ENCODE results near the gene PGAP3.
"Not testable (repeated sequence)": the region's sequence is repeated elsewhere in the genome, so short reads cannot be mapped to it uniquely, and the experiment has no call there.

The PGAP3 gene

DNA sequence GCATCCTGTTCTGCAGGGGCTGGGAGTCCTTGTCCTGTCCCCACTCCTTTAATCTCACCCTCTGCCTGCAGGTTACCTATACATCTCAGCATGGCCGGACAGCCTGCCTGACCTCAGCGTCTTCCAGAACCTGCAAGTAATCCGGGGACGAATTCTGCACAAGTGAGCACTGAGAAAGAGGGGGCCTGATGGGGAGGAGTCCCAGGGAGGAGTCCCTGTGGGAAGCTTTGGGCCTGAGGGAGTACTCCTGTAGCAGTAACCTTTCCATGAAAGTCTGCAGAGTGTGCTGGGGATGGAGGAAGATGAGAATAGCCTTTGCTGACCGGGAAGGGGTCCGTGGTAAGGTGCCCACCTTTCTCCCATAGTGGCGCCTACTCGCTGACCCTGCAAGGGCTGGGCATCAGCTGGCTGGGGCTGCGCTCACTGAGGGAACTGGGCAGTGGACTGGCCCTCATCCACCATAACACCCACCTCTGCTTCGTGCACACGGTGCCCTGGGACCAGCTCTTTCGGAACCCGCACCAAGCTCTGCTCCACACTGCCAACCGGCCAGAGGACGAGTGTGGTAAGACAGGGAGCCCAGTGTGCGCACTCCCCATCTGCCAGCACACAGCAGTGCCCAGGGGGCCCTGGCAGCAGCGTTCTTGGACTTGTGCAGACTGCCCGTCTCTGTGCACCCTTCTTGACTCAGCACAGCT, 27.7 kb upstream of the PGAP3 start:
- Histone ChIP-seq H3K4me1 (ENCODE audit: control insufficient read depth in 5 of 5, insufficient read depth in 5 of 5, low read length in 5 of 5) (no peaks in the 10 kb centered on the region), H3K9me3 (ENCODE audit: control insufficient read depth in 5 of 5, low read length in 5 of 5) (no peaks in the 10 kb centered on the region), H3K9ac (ENCODE audit: low read length in 5 of 5) (no peak overlapping the region), H3K4me3 (ENCODE audit: low read depth in 1 of 5, low read length in 5 of 5) (no peak overlapping the region), H3K36me3 (ENCODE audit: control insufficient read depth in 5 of 5, insufficient read depth in 5 of 5, low read length in 5 of 5) (peaks cover 0 to 50% (median 31%) of the 10 kb centered on the region in 5 donors), H3K27ac (ENCODE audit: low read depth, low read length) (no peak overlapping the region), H3K27me3 (ENCODE audit: control insufficient read depth in 5 of 5, insufficient read depth in 4 of 5, low read length in 5 of 5) (no peaks in the 10 kb centered on the region)

- H3K36me3 ChIP-seq (ENCODE audit: control insufficient read depth in 5 of 5, insufficient read depth in 5 of 5, low read length in 5 of 5) = peaks cover 0 to 55% (median 32%) of the 10 kb centered on the region in 5 donors
- H3K9me3 ChIP-seq (ENCODE audit: control insufficient read depth in 5 of 5, low read length in 5 of 5) = no peaks in the 10 kb centered on the region
- H3K4me3 ChIP-seq (ENCODE audit: low read depth in 1 of 5, low read length in 5 of 5) = no peak overlapping the region
These were observed 26.4 kb upstream of the PGAP3 start for GRCh38 chr17:39714234-39714633.

GRCh38 chr17:39711851-39712250, 24.0 kb upstream of the PGAP3 start:
- H3K4me3 ChIP-seq (ENCODE audit: low read depth in 1 of 5, low read length in 5 of 5) = no peak overlapping the region
- H3K27ac ChIP-seq (ENCODE audit: low read depth, low read length) = no peak overlapping the region
- H3K27me3 ChIP-seq (ENCODE audit: control insufficient read depth in 5 of 5, insufficient read depth in 4 of 5, low read length in 5 of 5) = no peaks in the 10 kb centered on the region
- H3K4me1 ChIP-seq (ENCODE audit: control insufficient read depth in 5 of 5, insufficient read depth in 5 of 5, low read length in 5 of 5) = no peaks in the 10 kb centered on the region
- peaks cover 0 to 68% (median 49%) of the 10 kb centered on the region in 5 donors for H3K36me3 ChIP-seq (ENCODE audit: control insufficient read depth in 5 of 5, insufficient read depth in 5 of 5, low read length in 5 of 5)
- no peak overlapping the region for H3K9ac ChIP-seq (ENCODE audit: low read length in 5 of 5)
- no peaks in the 10 kb centered on the region for H3K9me3 ChIP-seq (ENCODE audit: control insufficient read depth in 5 of 5, low read length in 5 of 5)

More at GRCh38 chr17:39714234-39714633, 26.4 kb upstream of the PGAP3 start:
- H3K9ac ChIP-seq (ENCODE audit: low read length in 5 of 5) = no peak overlapping the region
- no peaks in the 10 kb centered on the region for H3K4me1 ChIP-seq (ENCODE audit: control insufficient read depth in 5 of 5, insufficient read depth in 5 of 5, low read length in 5 of 5)
- H3K27me3 ChIP-seq (ENCODE audit: control insufficient read depth in 5 of 5, insufficient read depth in 4 of 5, low read length in 5 of 5) = no peaks in the 10 kb centered on the region
- no peak overlapping the region for H3K27ac ChIP-seq (ENCODE audit: low read depth, low read length)

GRCh38 chr17:39711071-39711470, 23.2 kb upstream of the PGAP3 start:
- H3K27me3 ChIP-seq (ENCODE audit: control insufficient read depth in 5 of 5, insufficient read depth in 4 of 5, low read length in 5 of 5); H3K9me3 ChIP-seq (ENCODE audit: control insufficient read depth in 5 of 5, low read length in 5 of 5); H3K4me3 ChIP-seq (ENCODE audit: low read depth in 1 of 5, low read length in 5 of 5); H3K4me1 ChIP-seq (ENCODE audit: control insufficient read depth in 5 of 5, insufficient read depth in 5 of 5, low read length in 5 of 5); H3K27ac ChIP-seq (ENCODE audit: low read depth, low read length); H3K9ac ChIP-seq (ENCODE audit: low read length in 5 of 5): not testable (repeated sequence)
- H3K36me3 ChIP-seq (ENCODE audit: control insufficient read depth in 5 of 5, insufficient read depth in 5 of 5, low read length in 5 of 5) = peaks cover 0 to 62% (median 46%) of the 10 kb centered on the region in 5 donors

GRCh38 chr17:39709998-39710964, 22.4 kb upstream of the PGAP3 start:
- H3K36me3 ChIP-seq (ENCODE audit: control insufficient read depth in 5 of 5, insufficient read depth in 5 of 5, low read length in 5 of 5) = peaks cover 0 to 54% (median 38%) of the 10 kb centered on the region in 5 donors
- H3K9ac ChIP-seq (ENCODE audit: low read length in 5 of 5) = no peak overlapping the region
- H3K27ac ChIP-seq (ENCODE audit: low read depth, low read length) = no peak overlapping the region
- no peaks in the 10 kb centered on the region for H3K4me1 ChIP-seq (ENCODE audit: control insufficient read depth in 5 of 5, insufficient read depth in 5 of 5, low read length in 5 of 5)
- no peak overlapping the region for H3K4me3 ChIP-seq (ENCODE audit: low read depth in 1 of 5, low read length in 5 of 5)
- no peaks in the 10 kb centered on the region for H3K9me3 ChIP-seq (ENCODE audit: control insufficient read depth in 5 of 5, low read length in 5 of 5)
- H3K27me3 ChIP-seq (ENCODE audit: control insufficient read depth in 5 of 5, insufficient read depth in 4 of 5, low read length in 5 of 5) = no peaks in the 10 kb centered on the region

- H3K27ac ChIP-seq (ENCODE audit: low read depth, low read length) = no peak overlapping the region
- H3K36me3 ChIP-seq (ENCODE audit: control insufficient read depth in 5 of 5, insufficient read depth in 5 of 5, low read length in 5 of 5) = peaks cover 0 to 50% (median 35%) of the 10 kb centered on the region in 5 donors
These were observed 21.6 kb upstream of the PGAP3 start for GRCh38 chr17:39709319-39709997.

GRCh38 chr17:39706921-39707337, 19.1 kb upstream of the PGAP3 start:
- H3K36me3 ChIP-seq (ENCODE audit: control insufficient read depth in 5 of 5, insufficient read depth in 5 of 5, low read length in 5 of 5) = peaks cover 0 to 39% (median 33%) of the 10 kb centered on the region in 5 donors
- no peaks in the 10 kb centered on the region for H3K4me1 ChIP-seq (ENCODE audit: control insufficient read depth in 5 of 5, insufficient read depth in 5 of 5, low read length in 5 of 5)
- H3K27me3 ChIP-seq (ENCODE audit: control insufficient read depth in 5 of 5, insufficient read depth in 4 of 5, low read length in 5 of 5) = no peaks in the 10 kb centered on the region
- no peak overlapping the region for H3K4me3 ChIP-seq (ENCODE audit: low read depth in 1 of 5, low read length in 5 of 5)
- H3K9ac ChIP-seq (ENCODE audit: low read length in 5 of 5) = no peak overlapping the region
- H3K27ac ChIP-seq (ENCODE audit: low read depth, low read length) = no peak overlapping the region
- H3K9me3 ChIP-seq (ENCODE audit: control insufficient read depth in 5 of 5, low read length in 5 of 5) = no peaks in the 10 kb centered on the region

More at GRCh38 chr17:39709319-39709997, 21.6 kb upstream of the PGAP3 start:
- Histone ChIP-seq H3K27me3 (ENCODE audit: control insufficient read depth in 5 of 5, insufficient read depth in 4 of 5, low read length in 5 of 5) (no peaks in the 10 kb centered on the region), H3K9me3 (ENCODE audit: control insufficient read depth in 5 of 5, low read length in 5 of 5) (no peaks in the 10 kb centered on the region), H3K4me1 (ENCODE audit: control insufficient read depth in 5 of 5, insufficient read depth in 5 of 5, low read length in 5 of 5) (no peaks in the 10 kb centered on the region), H3K4me3 (ENCODE audit: low read depth in 1 of 5, low read length in 5 of 5) (no peak overlapping the region), H3K9ac (ENCODE audit: low read length in 5 of 5) (no peak overlapping the region)

DNA sequence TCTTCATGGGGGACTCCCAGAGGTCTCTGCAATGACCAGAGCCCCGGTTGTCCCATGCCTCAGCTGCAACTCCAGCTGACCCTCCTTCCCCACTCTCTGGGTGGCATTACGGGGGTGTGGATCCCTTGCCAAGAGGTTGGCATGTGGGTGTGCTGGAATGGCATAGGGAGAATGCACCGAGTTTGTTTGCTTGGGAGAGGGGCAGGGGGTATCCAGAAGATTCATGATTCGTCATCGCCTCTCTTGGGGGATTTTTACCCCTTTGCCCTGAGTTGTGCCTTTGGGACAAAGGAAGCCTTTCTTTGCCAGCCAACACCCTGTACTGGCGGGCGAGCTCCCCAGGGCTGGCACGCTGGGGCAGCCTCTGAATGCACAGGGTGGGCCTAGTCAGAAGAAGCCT, 18.5 kb upstream of the PGAP3 start:
- Histone ChIP-seq H3K9me3 (ENCODE audit: control insufficient read depth in 5 of 5, low read length in 5 of 5) (no peaks in the 10 kb centered on the region), H3K27me3 (ENCODE audit: control insufficient read depth in 5 of 5, insufficient read depth in 4 of 5, low read length in 5 of 5) (peaks cover 0 to 5% (median 1%) of the 10 kb centered on the region in 5 donors), H3K9ac (ENCODE audit: low read length in 5 of 5) (no peak overlapping the region), H3K36me3 (ENCODE audit: control insufficient read depth in 5 of 5, insufficient read depth in 5 of 5, low read length in 5 of 5) (peaks cover 0 to 34% (median 28%) of the 10 kb centered on the region in 5 donors), H3K4me1 (ENCODE audit: control insufficient read depth in 5 of 5, insufficient read depth in 5 of 5, low read length in 5 of 5) (peaks cover 0 to 3% (median under 1%) of the 10 kb centered on the region in 5 donors), H3K27ac (ENCODE audit: low read depth, low read length) (no peak overlapping the region), H3K4me3 (ENCODE audit: low read depth in 1 of 5, low read length in 5 of 5) (no peak overlapping the region)

GRCh38 chr17:39705786-39706348, 18.0 kb upstream of the PGAP3 start:
- H3K36me3 ChIP-seq (ENCODE audit: control insufficient read depth in 5 of 5, insufficient read depth in 5 of 5, low read length in 5 of 5) = peaks cover 0 to 34% (median 28%) of the 10 kb centered on the region in 5 donors
- H3K9ac ChIP-seq (ENCODE audit: low read length in 5 of 5) = no peak overlapping the region
- H3K4me3 ChIP-seq (ENCODE audit: low read depth in 1 of 5, low read length in 5 of 5) = no peak overlapping the region
- H3K9me3 ChIP-seq (ENCODE audit: control insufficient read depth in 5 of 5, low read length in 5 of 5) = no peaks in the 10 kb centered on the region
- no peak overlapping the region for H3K27ac ChIP-seq (ENCODE audit: low read depth, low read length)
- peaks cover 0 to 9% (median 5%) of the 10 kb centered on the region in 5 donors for H3K27me3 ChIP-seq (ENCODE audit: control insufficient read depth in 5 of 5, insufficient read depth in 4 of 5, low read length in 5 of 5)
- peaks cover 0 to 8% (median 6%) of the 10 kb centered on the region in 5 donors for H3K4me1 ChIP-seq (ENCODE audit: control insufficient read depth in 5 of 5, insufficient read depth in 5 of 5, low read length in 5 of 5)
